GM12878 (cell line): ENCODE data around the gene CNNM2. TPM values are rescaled to one million over a fixed set of nuclear protein-coding genes. Genes with fewer than 3 reads are reported as not detected.
A peak's percentile ranks its signal among the peaks of the same experiment; 100 is the strongest.

Experiments used
- ATAC-seq: fragments of 200-7000 bp; cut with Tn5 transposase; 3 replicates; pipeline ENCODE4 v1.9.1; 2020; ENCODE audit warnings: mild to moderate bottlenecking, moderate library complexity
- BruUV-seq: library from RNA; stranded (reverse); fragments of 400-500 nt; replicated peaks from 2 replicates; lab custom pipeline; 2021; lab: Mats Ljungman, UMichigan
- CTCF ChIA-PET: fragments of 300-600 bp; sonication (Branson Sonifier 250); formaldehyde crosslinking; extraction: SDS; loops from one replicate; lab custom pipeline; 2021; ENCODE audit warnings: inconsistent platforms; lab: Yijun Ruan, JAX
- POLR2A ChIA-PET: fragments of 350-600 bp; formaldehyde crosslinking; extraction: SDS; loops from one replicate; lab custom pipeline; 2021; ENCODE audit warnings: inconsistent platforms; lab: Charles Lee
- RAD21 ChIA-PET: fragments of 300-600 bp; sonication (Branson Sonifier 250); formaldehyde crosslinking; loops from one replicate; lab custom pipeline; 2023; ENCODE audit warnings: antibody characterized with exemption; ENCODE audit not compliant: unreplicated experiment; lab: Charles Lee
- SMC1A ChIA-PET: fragments of 300-600 bp; sonication (Branson Sonifier 250); formaldehyde crosslinking; loops from one replicate; lab custom pipeline; 2023; ENCODE audit not compliant: unreplicated experiment, uncharacterized antibody; lab: Charles Lee
- DNase-seq: peaks from one replicate; pipeline ENCODE4 v3.0.0-alpha.2; 2011; ENCODE audit warnings: low read depth, low spot score
- FAIRE-seq: peaks from 3 replicates; lab custom pipeline; 2011; peaks lifted over from hg19 to GRCh38; lab: Jason Lieb, UNC
- H2AFZ ChIP-seq: 2 replicates; pipeline ENCODE4 v1.6.0; 2011; ENCODE audit warnings: low read depth, low read length, control low read depth; ENCODE audit not compliant: control insufficient read depth
- H3K27ac ChIP-seq: 2 replicates; pipeline ENCODE4 v1.5.1; 2011; ENCODE audit warnings: control low read depth; ENCODE audit not compliant: control insufficient read depth, insufficient read depth
- H3K27me3 ChIP-seq, 2 experiments: replicated peaks in 1 of 2; 2 replicates each; pipeline versions ENCODE4 v1.6.0 to v1.6.1; 2011; ENCODE audit warnings: low read length in 1 of 2; ENCODE audit not compliant: control insufficient read depth in 2 of 2, insufficient read depth in 2 of 2
- H3K36me3 ChIP-seq, 2 experiments: 2 replicates each; pipeline ENCODE4 v1.5.1; 2011; ENCODE audit warnings: low read length in 1 of 2; ENCODE audit not compliant: control insufficient read depth in 2 of 2, insufficient read depth in 2 of 2
- H3K4me1 ChIP-seq: 2 replicates; pipeline ENCODE4 v1.6.1; 2011; ENCODE audit warnings: mild to moderate bottlenecking, low read length, moderate library complexity, mixed read lengths; ENCODE audit not compliant: control insufficient read depth, insufficient read depth
- H3K4me2 ChIP-seq: 2 replicates; pipeline ENCODE4 v1.6.0; 2011; ENCODE audit warnings: control low read depth; ENCODE audit not compliant: control insufficient read depth, insufficient read depth
- H3K4me3 ChIP-seq: fragments of 200-600 bp; sonication (generic); 2 replicates; pipeline ENCODE4 v1.5.1; 2016
- H3K79me2 ChIP-seq: 2 replicates; pipeline ENCODE4 v1.6.0; 2011; ENCODE audit warnings: low read length; ENCODE audit not compliant: control insufficient read depth, insufficient read depth
- H3K9ac ChIP-seq: 2 replicates; pipeline ENCODE4 v1.8.0; 2011; ENCODE audit warnings: low read length, control low read depth, mixed read lengths; ENCODE audit not compliant: control insufficient read depth, insufficient read depth
- H3K9me3 ChIP-seq: replicated peaks from 3 replicates; pipeline ENCODE4 v1.5.1; 2011; ENCODE audit warnings: mild to moderate bottlenecking, low read length; ENCODE audit not compliant: control insufficient read depth, insufficient read depth
- H4K20me1 ChIP-seq: 2 replicates; pipeline ENCODE4 v1.6.0; 2011; ENCODE audit not compliant: control insufficient read depth, insufficient read depth
- BMI1 ChIP-seq: fragments of 450-650 bp; IDR thresholded peaks from 2 replicates; pipeline ENCODE4 v1.6.1; 2016; ENCODE audit warnings: mild to moderate bottlenecking, moderate library complexity, borderline replicate concordance
- CREM ChIP-seq: IDR thresholded peaks from 2 replicates; pipeline ENCODE4 v1.6.1; 2014; ENCODE audit warnings: antibody characterized with exemption, low read depth
- FOS ChIP-seq: IDR thresholded peaks from 3 replicates; pipeline ENCODE4 v1.6.1; 2011; ENCODE audit warnings: borderline replicate concordance; ENCODE audit not compliant: insufficient read length; ENCODE audit errors: extremely low read depth
- HDAC2 ChIP-seq: fragments of 200-600 bp; sonication (generic); IDR thresholded peaks from 2 replicates; pipeline ENCODE4 v1.6.1; 2017
- IKZF1 ChIP-seq: fragments of 450-650 bp; conservative IDR thresholded peaks from 2 replicates; pipeline ENCODE4 v1.6.1; 2017; ENCODE audit warnings: antibody characterized with exemption, mild to moderate bottlenecking
- IRF5 ChIP-seq: fragments of 450-650 bp; IDR thresholded peaks from 2 replicates; pipeline ENCODE4 v1.6.1; 2017; ENCODE audit warnings: borderline replicate concordance
- MTA3 ChIP-seq: IDR thresholded peaks from 2 replicates; pipeline ENCODE4 v1.6.1; 2012; ENCODE audit warnings: low read length, inconsistent platforms, borderline replicate concordance
- ZNF622 ChIP-seq: fragments of 450-650 bp; IDR thresholded peaks from 2 replicates; pipeline ENCODE4 v1.6.1; 2017; ENCODE audit warnings: mild to moderate bottlenecking, inconsistent platforms
- ZZZ3 ChIP-seq: IDR thresholded peaks from 2 replicates; pipeline ENCODE4 v1.6.1; 2011; ENCODE audit warnings: low read depth; ENCODE audit not compliant: control insufficient read depth, insufficient read length
- WGBS: methylation state at CpG from one replicate; pipeline ENCODE4 v1.1.6; 2016; ENCODE audit warnings: low lambda C conversion rate; ENCODE audit not compliant: insufficient replicate concordance, insufficient coverage; ENCODE audit errors: missing lambda C conversion rate; 5-methylcytosine and 5-hydroxymethylcytosine counted together
- in situ Hi-C: fragments of 300-500 bp; cut with MboI; formaldehyde crosslinking; loops from 9 replicates; pipeline ENCODE4 v1.14.3; 2018; ENCODE audit warnings: mixed read lengths
- intact Hi-C: fragments of 100-400 bp; cut with micrococcal nuclease; formaldehyde crosslinking; loops from one replicate; pipeline ENCODE4 v1.14.2; 2022; ENCODE audit not compliant: unreplicated experiment
- polyA plus RNA-seq, 11 experiments: library from polyadenylated mRNA; depleted of rRNA in 4 of 11; unstranded in 6 of 11; stranded (reverse) in 5 of 11; fragments of >200 nt; fragmentation: Nextera tagmentation in 4 of 11; fragmentation: Illumina TruSeq in 1 of 11; extraction: Ambion mirVana in 4 of 11; extraction: Trizol in 1 of 11; gene quantifications; 1 replicate in 1 of 11; 2 replicates in 10 of 11; pipeline versions ENCODE4 v1.2.1 to v1.2.3, GENCODE V29; 2011 to 2016; ENCODE audit warnings: inconsistent platforms in 2 of 11, missing spikeins in 2 of 11, low read depth in 1 of 11
- total RNA-seq, 4 experiments: library from RNA; depleted of rRNA in 3 of 4; stranded (reverse); fragments of >200 nt in 3 of 4; fragmentation: Illumina TruSeq in 1 of 4; extraction: Trizol in 1 of 4; gene quantifications; 2 replicates each; pipeline versions ENCODE4 v1.2.1 to v1.2.3, GENCODE V29; 2013 to 2021
- TF ChIP-seq, protein P1 (sequence below): fragments of 450-650 bp; formaldehyde crosslinking; IDR thresholded peaks from 2 replicates; pipeline ENCODE4 v1.4.0; 2022; ENCODE audit warnings: mild to moderate bottlenecking, moderate library complexity

CNNM2 gene
- total and polyA plus RNA-seq, 10 of the 15 experiments (the other 5 are each of a cell fraction or from before 2014, with no cell fraction given), result 0.18 to 7.3 (median 2.5) TPM

GRCh38 chr10:102970562-102971340, 52.7 kb downstream of the CNNM2 start:
- no CpG with 5 or more reads among the region's 1 CpG for WGBS
- in situ Hi-C loops, result no loop called here
- ChIA-PET SMC1A (no interaction called here), CTCF (interaction anchor here (1.0 kb wide), 1 partner anchor 26 kb away, joined by 3 read pairs; no protein-coding TSS in a partner anchor)
- Histone ChIP-seq H3K4me3 (no peak overlapping the region), H3K4me2 (no peak overlapping the region), H3K79me2 (no peaks in the 10 kb centered on the region)
- no peak for ATAC-seq
- no peak for TF ChIP-seq MTA3
- TF ChIP-seq, all 136 proteins: peak for 0
- no peak for DNase-seq
- H3K9ac ChIP-seq, result no peak overlapping the region
- peak; percentile 78 for FAIRE-seq
- H3K27me3 ChIP-seq, result no peaks in the 10 kb centered on the region
- POLR2A ChIA-PET, result no interaction called here
- no TSS peak for BruUV-seq
- no peaks in the 10 kb centered on the region for H3K9me3 ChIP-seq
- no peak overlapping the region for H2AFZ ChIP-seq
- H3K4me1 ChIP-seq, result no peaks in the 10 kb centered on the region
- intact Hi-C loops, result no loop called here
- RAD21 ChIA-PET, result no interaction called here
- no peaks in the 10 kb centered on the region for H3K36me3 ChIP-seq
- no peak overlapping the region for H3K27ac ChIP-seq
- H4K20me1 ChIP-seq, result no peaks in the 10 kb centered on the region

GRCh38 chr10:102975483-102976379, 57.6 kb downstream of the CNNM2 start:
- no peak for ATAC-seq
- ChIA-PET POLR2A (interaction anchor here (0.6 kb wide), 1 partner anchor 30 kb away, joined by 5 read pairs; no protein-coding TSS in a partner anchor), RAD21 (no interaction called here), SMC1A (no interaction called here)
- no peak overlapping the region for H3K4me3 ChIP-seq
- no peak overlapping the region for H2AFZ ChIP-seq
- no peak for DNase-seq
- H3K27ac ChIP-seq, result no peak overlapping the region
- H3K4me1 ChIP-seq, result no peaks in the 10 kb centered on the region
- H3K36me3 ChIP-seq, result no peaks in the 10 kb centered on the region
- H3K9ac ChIP-seq, result no peak overlapping the region
- BruUV-seq, result no TSS peak
- TF ChIP-seq IRF5 (no peak), CREM (no peak), IKZF1 (no peak), HDAC2 (no peak), BMI1 (no peak), ZZZ3 (no peak), FOS (no peak), ZNF622 (no peak)
- TF ChIP-seq, protein P1, sequence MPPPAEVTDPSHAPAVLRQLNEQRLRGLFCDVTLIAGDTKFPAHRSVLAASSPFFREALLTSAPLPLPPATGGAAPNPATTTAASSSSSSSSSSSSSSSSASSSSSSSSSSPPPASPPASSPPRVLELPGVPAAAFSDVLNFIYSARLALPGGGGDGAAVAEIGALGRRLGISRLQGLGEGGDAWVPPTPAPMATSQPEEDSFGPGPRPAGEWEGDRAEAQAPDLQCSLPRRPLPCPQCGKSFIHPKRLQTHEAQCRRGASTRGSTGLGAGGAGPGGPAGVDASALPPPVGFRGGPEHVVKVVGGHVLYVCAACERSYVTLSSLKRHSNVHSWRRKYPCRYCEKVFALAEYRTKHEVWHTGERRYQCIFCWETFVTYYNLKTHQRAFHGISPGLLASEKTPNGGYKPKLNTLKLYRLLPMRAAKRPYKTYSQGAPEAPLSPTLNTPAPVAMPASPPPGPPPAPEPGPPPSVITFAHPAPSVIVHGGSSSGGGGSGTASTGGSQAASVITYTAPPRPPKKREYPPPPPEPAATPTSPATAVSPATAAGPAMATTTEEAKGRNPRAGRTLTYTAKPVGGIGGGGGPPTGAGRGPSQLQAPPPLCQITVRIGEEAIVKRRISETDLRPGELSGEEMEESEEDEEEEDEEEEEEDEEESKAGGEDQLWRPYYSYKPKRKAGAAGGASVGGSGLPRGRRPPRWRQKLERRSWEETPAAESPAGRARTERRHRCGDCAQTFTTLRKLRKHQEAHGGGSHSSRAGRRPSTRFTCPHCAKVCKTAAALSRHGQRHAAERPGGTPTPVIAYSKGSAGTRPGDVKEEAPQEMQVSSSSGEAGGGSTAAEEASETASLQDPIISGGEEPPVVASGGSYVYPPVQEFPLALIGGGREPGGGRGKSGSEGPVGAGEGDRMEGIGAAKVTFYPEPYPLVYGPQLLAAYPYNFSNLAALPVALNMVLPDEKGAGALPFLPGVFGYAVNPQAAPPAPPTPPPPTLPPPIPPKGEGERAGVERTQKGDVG (CRISPR knock-in tag), result no peak
- TF ChIP-seq, all 136 proteins: peak for 0
- Histone ChIP-seq H3K9me3 (no peaks in the 10 kb centered on the region), H3K27me3 (no peaks in the 10 kb centered on the region), H3K79me2 (no peaks in the 10 kb centered on the region), H4K20me1 (no peaks in the 10 kb centered on the region), H3K4me2 (no peak overlapping the region)
- no peak for FAIRE-seq
- CTCF ChIA-PET, result no interaction called here
- in situ Hi-C loops (no loop called here), intact Hi-C loops (no loop called here)
- 72% methylated on average over 2 of the region's 2 CpGs for WGBS
